DMS114 treated with DMSO at 0.1 percent for 48 hours (cell line): ENCODE results near the gene ZIC4.

Experiments
- DNase-seq: peaks from one replicate; lab custom pipeline; 2025; ENCODE audit not compliant: unreplicated experiment; lab: John Stamatoyannopoulos, UW

The ZIC4 gene

DNA sequence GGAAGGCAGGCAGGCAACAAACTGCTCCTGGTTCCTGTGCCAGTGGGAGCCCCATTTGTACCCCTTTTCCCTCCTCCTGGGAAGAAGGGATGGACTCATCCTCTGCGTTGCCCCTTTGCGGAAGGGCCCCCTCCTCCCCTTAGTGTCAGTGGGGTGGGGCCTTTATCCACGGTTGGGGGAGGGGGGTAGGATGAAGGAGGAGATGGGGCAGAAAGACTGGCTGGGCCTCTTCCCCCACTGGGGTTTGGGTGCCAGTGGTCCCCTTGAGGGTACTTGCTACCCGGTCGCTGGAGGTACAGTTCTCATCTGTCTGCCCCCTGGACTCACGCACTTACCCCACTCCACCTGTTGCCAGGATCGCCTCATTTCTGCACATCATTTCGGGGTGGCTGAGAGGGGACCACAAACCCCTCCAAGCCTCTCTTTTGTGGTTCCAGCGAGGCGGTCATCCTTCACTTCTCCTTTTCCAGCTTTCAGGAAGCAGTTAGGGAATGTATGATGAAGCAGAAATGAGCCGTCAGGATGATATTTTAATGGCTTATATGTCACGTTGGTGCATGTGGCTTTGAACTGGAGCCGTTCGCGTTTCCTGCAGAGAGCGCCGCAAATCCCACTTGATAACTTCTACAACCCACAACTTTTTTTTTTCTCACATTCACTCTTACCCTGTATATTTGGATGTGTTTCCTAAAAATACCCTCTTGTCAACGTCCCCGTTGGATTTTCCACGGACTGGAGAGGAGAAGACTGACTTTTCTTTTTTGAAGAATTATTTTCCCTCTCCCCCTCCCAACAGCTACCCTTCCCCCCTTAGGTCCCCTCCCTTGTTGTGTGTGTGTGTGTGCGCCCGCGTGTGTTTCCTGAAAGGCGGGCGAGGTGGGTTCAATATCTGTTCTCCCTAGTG is at the start of gene ZIC4:
ZIC4 (minus strand) TSS at position 516 of the 904 bp plus-strand sequence. CDS start 3,746 bp downstream, outside the sequence.
- DNase-seq, result no peak

DNA sequence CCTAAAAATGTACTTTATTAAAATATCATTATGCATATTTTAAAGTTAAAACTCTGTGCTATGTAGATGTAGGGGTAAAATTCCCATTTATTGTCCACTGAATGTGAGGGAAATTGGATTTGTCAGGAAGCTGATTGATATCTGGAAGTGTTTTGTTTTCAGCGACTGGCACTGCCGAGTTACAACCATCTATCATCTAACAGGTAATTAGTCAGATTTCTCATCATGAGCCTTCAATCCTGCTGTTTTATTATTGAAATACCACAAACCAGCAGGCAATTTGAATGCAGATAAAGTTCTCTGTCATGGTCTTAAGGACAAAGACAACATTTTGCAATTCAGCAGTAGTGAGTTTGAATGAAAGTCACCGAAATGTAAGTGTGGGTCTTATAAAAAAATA is 43.3 kb upstream of the ZIC4 start:
- DNase-seq, result no peak

DNA sequence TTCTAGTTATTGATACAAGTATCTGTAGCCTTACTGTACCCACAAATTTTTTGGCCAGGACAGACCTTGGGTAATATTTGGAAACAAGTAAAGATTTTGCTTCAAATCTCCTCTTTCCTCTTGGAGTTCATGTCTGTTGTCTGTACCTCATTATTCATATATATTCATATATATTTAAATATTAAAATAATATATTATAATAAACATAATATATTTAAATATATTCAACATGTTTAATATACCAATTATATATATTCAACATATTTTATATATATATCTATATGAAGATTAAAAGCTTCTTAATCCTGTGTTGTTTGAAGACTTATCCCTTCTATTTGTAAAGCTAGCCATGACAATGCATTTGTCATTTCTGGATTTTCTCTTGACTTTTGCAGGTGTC is 40.9 kb upstream of the ZIC4 start:
- no peak for DNase-seq

DNA sequence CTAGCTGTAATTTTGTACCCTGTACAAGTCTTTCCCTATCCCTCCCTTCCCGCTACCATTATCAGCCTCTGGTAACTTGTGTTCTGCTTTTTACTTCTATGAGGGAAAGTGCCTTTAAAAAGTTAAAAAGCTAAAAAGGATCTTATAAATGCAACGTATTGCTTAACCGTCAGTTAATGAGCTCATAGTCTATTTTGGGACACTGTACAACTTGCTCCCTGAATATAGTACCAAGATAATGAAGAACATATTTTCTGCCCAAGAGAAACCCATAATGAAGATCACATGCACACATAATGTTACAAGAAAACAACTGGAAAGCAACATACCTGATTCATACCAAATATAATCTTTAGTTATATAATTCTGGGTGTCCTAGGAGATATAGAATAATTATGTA is 25.4 kb upstream of the ZIC4 start:
- no peak for DNase-seq

DNA sequence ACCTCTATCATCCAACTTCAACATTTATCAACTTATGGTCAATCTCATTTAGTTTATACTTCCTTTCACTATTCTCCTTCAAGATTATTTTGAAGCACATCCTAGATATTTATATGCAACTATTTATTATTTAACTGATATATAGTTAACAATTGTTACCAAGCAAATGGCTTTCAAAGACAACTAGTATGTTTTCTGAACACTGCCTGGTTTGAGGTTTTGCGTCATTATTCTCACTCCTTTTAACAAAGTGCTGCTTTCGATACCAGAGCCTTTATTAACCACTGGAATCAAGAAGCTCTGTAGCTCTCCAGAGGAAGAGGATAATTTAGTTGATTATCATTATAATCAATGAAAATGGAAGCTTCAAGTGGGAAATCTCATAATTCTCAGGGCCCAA is 22.4 kb upstream of the ZIC4 start:
- no peak for DNase-seq

DNA sequence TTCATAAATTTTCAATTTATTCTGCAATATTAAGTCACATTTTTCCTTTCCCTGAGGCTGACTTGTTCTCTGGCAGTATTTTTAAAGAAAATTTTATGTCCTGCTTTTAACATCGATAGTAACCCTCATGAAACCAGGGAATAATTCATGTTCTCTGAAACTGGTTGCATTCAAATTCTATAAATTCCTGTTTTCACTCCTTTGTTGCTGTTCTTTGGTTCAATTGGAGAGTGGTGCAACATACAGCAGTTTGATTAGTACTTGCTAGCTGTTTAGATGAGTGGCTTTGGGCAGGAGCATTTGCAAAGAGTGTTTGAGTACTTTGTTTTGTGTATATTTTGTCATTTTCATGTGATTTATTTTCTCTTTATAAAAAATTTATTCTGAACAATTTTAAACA is 22.0 kb upstream of the ZIC4 start:
- no peak for DNase-seq

DNA sequence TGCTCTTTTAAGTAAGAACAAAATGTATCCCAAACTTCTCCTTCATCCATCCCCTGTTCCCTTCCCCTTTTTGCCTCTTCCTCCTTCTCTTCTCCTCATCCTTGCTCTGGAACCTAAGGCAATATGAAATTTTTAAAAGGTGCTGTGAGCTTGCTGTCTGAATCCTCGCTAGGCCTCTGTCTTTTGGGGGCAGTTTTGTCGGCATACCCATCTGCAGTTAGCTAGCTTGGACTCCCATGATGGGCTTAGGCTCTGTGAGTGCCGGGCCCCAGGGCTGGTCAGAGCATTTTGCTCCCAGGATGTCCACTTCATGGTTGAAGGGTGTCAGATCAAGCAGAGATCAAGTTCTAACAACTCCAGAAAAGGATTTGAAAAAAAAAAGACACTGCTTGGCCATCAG is 21.4 kb upstream of the ZIC4 start:
- DNase-seq, result no peak

DNA sequence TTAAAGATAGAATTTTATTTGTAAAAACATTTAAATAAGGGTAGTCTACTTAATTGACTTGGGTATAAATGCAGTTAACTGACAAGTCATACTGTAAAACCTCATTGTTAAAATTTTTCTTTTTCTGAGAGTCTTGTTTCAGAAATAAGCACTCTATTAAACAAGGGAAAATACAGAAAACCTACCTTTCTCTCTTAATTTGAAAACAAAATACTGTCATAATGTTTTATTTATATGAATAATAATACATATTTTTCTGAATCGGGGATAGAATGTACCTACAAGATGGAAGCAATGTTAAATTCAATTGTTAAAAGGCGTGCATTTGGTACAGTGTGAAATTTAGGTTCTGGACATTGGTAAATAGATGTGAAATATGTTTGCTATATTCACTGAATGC is 20.6 kb upstream of the ZIC4 start:
- no peak for DNase-seq

DNA sequence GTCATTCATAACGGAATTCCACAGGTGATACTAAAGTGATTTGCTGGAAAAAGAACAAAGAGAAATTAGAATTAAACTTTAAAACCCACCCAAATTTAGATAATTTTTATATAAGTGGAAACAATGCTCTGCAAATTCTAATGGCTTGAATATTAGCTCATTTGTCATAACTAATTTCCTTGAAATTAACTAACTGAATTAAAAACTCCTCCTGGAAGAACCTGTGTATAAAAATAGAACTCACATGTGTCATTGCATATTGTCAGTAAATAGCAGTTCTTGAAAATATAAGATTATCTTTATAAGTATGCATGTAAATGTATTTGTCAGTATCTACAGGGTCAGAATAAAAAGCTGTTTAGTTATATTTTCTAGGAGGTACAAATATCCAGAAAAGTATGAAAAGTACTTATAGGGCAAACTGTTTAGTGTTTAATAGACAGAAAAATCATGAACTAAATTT is 19.1 kb upstream of the ZIC4 start:
- DNase-seq, result no peak

DNA sequence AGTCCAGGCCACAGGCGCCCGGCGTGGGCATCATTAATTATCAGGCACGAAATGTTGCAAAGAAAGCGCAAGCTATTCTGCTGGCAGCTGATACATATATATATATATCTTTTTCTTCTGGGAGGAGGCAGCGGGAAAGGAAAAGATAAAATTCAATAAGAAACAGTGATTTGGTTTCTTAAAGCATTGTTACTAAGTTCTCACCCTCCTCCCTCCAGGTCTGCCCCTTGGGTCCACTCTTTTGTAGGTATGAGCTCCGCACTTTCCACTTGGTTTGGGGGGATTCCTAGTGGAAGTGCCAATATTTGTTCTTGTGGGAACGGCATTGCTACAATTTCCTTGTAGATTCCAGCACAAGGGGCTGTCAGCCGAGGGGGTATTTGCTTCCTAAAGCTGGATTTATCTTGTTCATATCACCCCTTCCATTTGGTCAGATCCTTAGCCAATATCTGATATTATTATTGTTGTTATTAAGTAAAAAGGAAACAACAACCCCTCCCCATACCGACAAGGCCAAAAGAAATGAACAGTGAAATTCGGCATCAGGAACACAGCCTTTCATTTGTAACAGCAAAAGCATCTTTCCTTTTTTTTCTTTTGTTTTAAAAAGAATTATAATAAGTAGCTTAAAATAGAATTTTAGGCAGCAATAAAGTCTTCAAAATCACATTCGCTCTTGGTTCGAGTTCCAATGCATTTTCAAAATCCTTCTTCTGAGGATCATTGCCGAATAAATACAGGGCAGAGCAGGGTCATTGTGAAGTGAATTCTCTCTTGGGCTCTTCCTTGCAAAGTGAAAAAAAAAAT is 18.4 kb upstream of the ZIC4 start:
- no peak for DNase-seq

DNA sequence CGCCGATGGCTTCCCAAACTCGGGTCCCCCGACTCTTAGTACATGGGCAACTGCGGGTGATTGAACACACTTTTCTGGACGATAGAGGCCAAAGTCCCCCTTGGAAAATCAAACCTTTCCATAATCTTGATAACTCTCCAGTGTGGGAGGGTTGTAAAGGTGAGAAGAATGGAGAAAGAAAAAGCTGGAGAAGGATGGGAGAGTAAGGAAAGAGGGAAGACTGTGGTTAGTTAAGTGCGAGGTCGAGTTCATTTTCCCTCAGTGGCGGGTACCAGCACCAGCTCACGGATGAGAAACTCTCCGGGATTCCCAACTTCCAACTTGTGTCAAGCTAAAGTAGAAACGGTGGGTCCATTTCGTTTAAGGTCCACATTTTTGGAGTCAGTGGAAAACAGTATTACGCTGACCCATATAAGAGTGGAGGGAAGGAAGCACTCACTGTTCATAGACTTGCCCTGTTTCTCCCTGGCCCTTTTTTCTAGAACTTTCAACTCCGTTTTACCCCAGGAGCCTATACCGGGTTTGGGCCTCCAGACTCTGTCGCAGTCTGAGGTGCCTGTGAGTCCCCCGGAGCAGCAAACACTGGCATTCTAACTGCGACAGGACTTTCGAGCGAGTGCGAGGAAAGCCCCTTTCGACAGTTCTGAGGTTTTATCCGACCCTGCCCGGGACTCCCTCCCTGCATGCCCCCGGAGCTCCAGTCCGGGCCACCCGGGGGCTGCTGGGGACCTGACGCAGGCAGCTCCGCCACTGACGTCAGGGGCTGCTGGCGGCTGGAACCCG is 17.6 kb upstream of the ZIC4 start:
- no peak for DNase-seq

DNA sequence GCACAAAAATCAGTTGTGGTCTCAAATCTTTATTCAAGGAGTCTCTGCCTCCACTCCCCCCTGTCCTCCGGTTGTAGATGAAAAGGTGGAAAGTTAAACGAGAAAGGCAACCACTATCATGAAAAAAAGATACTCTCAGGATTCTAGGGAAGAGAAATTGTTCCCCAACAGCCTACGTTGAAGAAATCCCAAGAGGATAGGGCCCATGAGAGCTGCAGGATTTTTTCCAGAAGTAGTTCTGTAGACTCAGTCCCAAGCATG is 17.1 kb upstream of the ZIC4 start:
- no peak for DNase-seq

DNA sequence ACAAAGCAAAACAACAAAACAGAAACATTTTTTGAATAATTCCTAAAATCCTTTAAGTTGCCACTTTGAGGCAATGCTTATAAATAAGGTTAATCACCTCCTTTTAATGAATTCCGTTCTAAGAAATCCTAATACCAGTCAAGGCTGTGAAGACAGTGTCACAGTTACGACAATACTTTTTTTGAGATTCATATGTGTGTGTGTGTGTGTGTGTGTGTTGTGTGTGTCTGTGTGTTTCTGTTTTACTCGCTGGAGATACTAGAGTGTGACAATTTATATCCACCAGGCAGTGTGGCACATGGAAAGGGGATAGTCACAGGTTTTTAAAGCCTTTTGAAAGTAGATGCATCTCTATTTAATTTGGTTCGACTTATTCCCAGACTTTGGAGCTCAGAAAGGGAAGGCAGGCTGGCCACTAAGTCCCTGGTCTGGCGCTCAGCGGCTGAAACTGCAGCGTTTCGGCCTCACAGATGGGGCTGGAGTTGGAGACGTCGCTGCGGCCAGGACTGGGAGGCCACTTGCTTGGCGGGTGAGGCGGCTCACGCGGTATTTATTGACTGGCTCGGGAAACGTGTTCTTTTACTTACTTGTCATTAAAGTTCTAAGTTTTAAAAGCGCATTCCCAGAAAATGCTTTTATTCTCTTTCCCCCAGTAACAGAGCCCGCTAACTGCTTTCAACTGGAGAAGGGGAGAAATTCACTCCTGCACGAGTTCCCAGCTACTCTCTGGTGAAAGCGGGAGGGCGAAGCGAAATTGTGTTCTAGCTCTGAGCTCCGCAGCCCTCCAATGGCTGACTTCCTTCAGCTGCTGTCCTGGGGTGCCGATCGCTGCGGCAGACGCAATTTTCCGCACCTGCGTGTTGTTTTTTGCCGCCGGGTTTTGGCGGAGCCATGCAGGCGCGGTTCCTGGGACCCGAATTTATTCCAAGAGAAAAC is 16.5 kb upstream of the ZIC4 start:
- DNase-seq, result no peak

DNA sequence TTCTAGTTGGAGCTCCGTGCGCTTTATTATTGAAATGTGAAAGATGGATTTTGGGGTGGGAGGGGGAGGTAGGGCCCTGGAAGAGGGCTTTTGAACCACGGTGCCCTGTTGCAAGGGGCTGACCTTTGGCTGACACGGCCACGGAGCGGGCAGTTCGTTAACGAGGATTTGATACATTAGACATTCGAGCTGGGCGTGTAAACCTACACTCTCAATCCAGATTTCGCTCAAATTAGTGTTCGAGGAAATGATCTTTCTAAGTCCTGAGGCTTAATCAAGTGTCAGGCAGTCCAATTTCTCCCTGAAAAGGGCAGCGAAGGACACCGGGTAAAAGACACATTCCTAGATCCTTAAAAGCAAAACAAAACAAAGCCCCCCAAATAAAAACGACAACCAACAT is 15.9 kb upstream of the ZIC4 start:
- DNase-seq, result no peak

DNA sequence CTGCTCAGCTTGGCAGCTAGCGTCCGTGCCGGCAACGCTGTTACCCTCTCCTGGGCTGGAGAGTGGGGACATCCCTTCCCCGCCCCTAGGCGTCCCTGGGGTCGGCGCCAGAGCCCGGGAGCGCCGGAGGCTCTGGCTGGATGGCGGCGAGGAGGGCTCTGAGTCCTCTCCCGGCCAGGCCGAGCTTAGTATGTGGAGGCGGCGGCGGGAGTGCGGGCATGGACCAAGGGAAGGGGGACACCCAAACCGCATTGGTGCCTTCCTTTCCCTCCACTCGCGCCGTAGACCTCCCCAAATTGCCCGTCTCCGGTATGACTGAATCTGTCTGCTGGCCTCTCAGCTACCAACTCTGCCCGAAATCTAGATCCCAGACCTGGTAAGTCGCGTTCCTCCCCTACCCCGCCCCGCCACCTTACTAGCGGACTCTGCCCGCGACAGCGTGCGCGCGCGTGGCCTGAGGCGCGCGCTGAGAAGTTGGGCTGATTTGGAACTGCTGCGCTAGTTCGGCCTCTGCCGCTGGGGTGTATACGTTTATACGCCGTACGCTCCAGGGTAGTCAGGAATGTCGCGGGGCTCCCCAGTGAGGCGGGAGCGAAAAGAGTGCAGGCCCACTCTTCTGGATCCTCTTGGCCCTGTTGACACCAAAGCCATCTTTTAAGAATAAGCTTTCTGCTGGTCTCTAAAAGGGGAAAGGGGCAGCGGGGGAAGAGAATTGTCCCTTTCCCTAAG is 15.0 kb upstream of the ZIC4 start:
- no peak for DNase-seq

DNA sequence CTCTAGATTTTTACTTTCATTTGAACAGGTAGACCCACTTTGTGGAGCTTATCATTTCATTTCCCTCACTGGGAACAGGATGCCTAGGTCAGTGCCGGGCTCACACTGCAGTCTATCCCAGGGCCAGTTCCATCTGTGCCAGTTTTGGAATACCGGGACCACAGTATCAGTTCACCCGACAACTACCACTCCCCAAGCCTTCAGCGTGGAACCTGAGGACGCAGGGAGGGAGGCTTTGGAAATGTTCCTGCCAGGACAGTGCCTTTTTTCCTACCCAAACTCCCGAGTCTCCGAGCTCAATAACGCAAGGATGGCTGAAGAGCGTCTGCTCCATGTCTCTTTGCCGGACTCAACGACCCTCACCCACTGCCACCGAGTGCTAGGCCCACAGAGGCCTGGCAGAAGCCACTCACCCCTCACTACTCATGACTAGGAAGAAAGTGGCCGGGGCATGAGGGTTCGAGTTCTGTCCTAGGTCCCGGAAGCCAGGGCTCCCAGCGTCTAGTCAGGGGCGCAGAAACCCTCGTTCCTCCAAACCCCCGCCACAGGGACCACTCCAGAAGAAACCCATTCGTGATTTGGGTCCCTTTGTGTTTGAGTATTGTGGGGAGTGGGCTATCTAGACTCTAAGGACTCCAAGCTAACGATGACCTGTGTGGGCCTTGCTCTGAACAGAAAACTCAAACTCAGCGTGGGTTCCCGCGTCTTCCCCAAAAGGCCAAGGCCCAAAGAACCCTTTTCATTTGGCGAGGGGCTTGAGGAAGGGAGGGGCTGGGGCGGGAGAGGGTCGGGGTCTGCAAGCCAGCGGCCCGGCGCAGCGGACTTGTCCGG is 14.2 kb upstream of the ZIC4 start:
- no peak for DNase-seq

DNA sequence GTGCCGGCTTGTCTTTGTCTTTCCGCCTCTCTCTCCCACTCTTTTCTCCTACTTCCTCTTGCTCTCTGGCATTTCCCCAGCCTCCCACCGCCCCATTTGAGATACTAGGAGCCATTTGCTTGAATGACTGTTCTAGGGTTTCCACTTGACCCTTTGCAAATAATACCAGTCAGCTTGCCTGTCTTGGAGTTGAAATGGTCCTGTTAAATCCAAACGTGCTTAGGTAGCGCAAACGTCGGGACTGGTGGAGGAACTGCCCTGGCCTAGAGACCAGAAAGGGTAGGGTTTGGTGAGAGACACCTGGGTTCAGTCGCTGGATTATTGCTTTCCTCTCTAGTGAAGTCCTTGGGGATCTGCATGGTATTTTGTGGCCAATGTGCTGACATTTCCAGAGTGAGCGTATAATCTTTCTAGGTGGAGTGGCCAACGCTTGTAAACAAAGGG is 13.5 kb upstream of the ZIC4 start:
- no peak for DNase-seq

DNA sequence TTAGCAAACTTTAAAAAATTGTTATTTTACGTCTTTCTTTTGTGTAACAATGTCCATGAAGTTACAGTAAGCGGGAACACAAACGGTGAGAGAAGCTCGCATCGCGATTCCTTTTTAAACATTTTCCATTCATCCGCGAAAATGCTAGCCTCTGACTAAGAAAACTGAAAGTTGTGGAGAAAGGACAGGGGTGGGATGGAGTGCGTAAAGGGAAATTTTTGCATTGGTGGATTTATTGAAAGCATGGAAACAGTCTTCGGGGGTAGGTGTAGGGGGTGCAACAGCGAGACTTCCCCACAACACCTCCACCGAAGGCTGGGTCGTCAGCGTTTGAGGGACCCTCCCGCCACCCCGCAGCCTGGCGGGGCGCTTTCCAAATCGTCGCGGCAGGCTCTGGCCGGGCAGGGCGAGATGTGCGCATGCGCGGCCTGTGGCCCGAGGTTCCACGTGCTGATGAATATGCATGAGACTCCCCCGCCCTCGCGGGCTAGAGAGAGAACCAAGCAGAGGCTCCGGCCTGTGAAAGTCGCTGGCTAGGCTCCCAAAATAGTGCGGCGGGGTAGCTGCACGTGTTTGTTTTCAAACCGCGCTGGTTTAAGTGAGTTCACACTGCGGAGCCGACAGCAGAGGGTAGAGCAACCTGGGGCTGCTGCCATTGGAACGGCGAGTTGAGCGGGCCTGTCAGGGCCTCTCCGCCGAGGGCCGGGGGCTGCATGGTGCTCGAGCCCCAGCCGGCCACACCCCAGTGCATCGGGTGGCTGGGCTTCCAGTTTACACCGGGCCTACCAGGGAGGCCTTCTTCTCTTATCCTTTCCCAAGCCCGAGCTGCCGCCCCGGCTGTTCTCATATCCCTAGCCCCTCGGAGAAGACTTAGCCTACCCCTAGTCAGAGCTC is 12.7 kb upstream of the ZIC4 start:
- DNase-seq, result peak; percentile 32
